Hepatocyte (in vitro differentiated cells): ENCODE measurements around the gene PAFAH2. TPM values are rescaled to one million over a fixed set of nuclear protein-coding genes. Genes with fewer than 3 reads are reported as not detected.

Experiments used
- DNase-seq: peaks from one replicate; pipeline ENCODE4 v3.0.0-alpha.2; 2016; ENCODE audit warnings: low spot score
- H2AFZ ChIP-seq: fragments of 200-600 bp; sonication (generic); 2 replicates; pipeline ENCODE4 v1.6.0; 2016; ENCODE audit warnings: antibody characterized with exemption, mild to moderate bottlenecking
- H3K27ac ChIP-seq: fragments of 200-600 bp; sonication (generic); 2 replicates; pipeline ENCODE4 v1.5.1; 2016; ENCODE audit warnings: mild to moderate bottlenecking
- H3K27me3 ChIP-seq: fragments of 200-600 bp; sonication (generic); 2 replicates; pipeline ENCODE4 v1.6.1; 2016
- H3K36me3 ChIP-seq: fragments of 200-600 bp; sonication (generic); replicated peaks from 2 replicates; pipeline ENCODE4 v1.5.1; 2016; ENCODE audit warnings: low read depth; ENCODE audit not compliant: insufficient read depth
- H3K4me1 ChIP-seq: fragments of 200-600 bp; sonication (generic); 2 replicates; pipeline ENCODE4 v1.5.1; 2016; ENCODE audit warnings: mild to moderate bottlenecking, moderate library complexity; ENCODE audit not compliant: insufficient read depth
- H3K4me2 ChIP-seq: fragments of 200-600 bp; sonication (generic); 2 replicates; pipeline ENCODE4 v1.6.0; 2016
- H3K4me3 ChIP-seq: fragments of 200-600 bp; sonication (generic); 2 replicates; pipeline ENCODE4 v1.5.1; 2016; ENCODE audit warnings: mild to moderate bottlenecking
- H3K79me2 ChIP-seq: fragments of 200-600 bp; sonication (generic); 2 replicates; pipeline ENCODE4 v1.6.0; 2017; ENCODE audit warnings: mild to moderate bottlenecking
- H3K9me2 ChIP-seq: fragments of 200-600 bp; sonication (generic); replicated peaks from 2 replicates; pipeline ENCODE4 v1.6.0; 2017; ENCODE audit warnings: mild to moderate bottlenecking; ENCODE audit not compliant: insufficient read depth
- H3K9me3 ChIP-seq: fragments of 200-600 bp; sonication (generic); 2 replicates; pipeline ENCODE4 v1.5.1; 2016; ENCODE audit warnings: low read depth, mild to moderate bottlenecking
- H4K20me1 ChIP-seq: fragments of 200-600 bp; sonication (generic); 2 replicates; pipeline ENCODE4 v1.6.0; 2016; ENCODE audit warnings: mild to moderate bottlenecking; ENCODE audit not compliant: insufficient read depth, poor library complexity, severe bottlenecking
- CTCF ChIP-seq: fragments of 200-600 bp; sonication (generic); IDR thresholded peaks from 2 replicates; pipeline ENCODE4 v1.5.1; 2016; ENCODE audit warnings: antibody characterized with exemption, mild to moderate bottlenecking; ENCODE audit not compliant: poor library complexity
- EZH2 ChIP-seq: fragments of 200-600 bp; sonication (generic); IDR thresholded peaks from 2 replicates; pipeline ENCODE4 v1.6.1; 2016; ENCODE audit warnings: antibody characterized with exemption, mild to moderate bottlenecking, borderline replicate concordance
- EZH2phosphoT487 ChIP-seq: fragments of 200-600 bp; sonication (generic); IDR thresholded peaks from one replicate; pipeline ENCODE4 v1.6.1; 2018; ENCODE audit warnings: antibody characterized with exemption, mild to moderate bottlenecking, low read depth, moderate library complexity; ENCODE audit not compliant: unreplicated experiment, severe bottlenecking
- WGBS: methylation state at CpG from one replicate; pipeline ENCODE4 v1.1.6; 2016; ENCODE audit warnings: low lambda C conversion rate; ENCODE audit errors: missing lambda C conversion rate; 5-methylcytosine and 5-hydroxymethylcytosine counted together
- polyA plus RNA-seq: library from polyadenylated mRNA; unstranded; fragments of >200 nt; fragmentation: Nextera tagmentation; extraction: Ambion mirVana; gene quantifications from 2 replicates; pipeline ENCODE4 v1.2.1, GENCODE V29; 2016
- total RNA-seq: library from RNA; depleted of rRNA; stranded (reverse); fragments of >200 nt; gene quantifications from 2 replicates; pipeline ENCODE4 v1.2.3, GENCODE V29; 2014

The PAFAH2 gene
- total and polyA plus RNA-seq, 2 experiments from 2014 or later, result 22.7 to 24.6 TPM

- Histone ChIP-seq H3K9me2 (no peaks in the 10 kb centered on the region), H3K4me2 (no peak overlapping the region), H3K27me3 (no peaks in the 10 kb centered on the region), H3K79me2 (no peaks in the 10 kb centered on the region), H3K4me1 (no peaks in the 10 kb centered on the region), H4K20me1 (no peaks in the 10 kb centered on the region), H3K27ac (no peak overlapping the region), H3K9me3 (no peaks in the 10 kb centered on the region), H3K4me3 (no peak overlapping the region), H2AFZ (no peak overlapping the region), H3K36me3 (no peaks in the 10 kb centered on the region)
- TF ChIP-seq EZH2, result no peak
- peak; percentile 58 for TF ChIP-seq EZH2phosphoT487
- TF ChIP-seq CTCF, result no peak
- 75% methylated on average over 2 of the region's 2 CpGs for WGBS
- DNase-seq, result peak; percentile 51
Measured at GRCh38 chr1:26015358-26015757, 17.5 kb upstream of the PAFAH2 start.

GRCh38 chr1:26014179-26014578 is 16.3 kb upstream of the PAFAH2 start:
- no peak overlapping the region for H2AFZ ChIP-seq
- no peak for TF ChIP-seq CTCF
- no peak for TF ChIP-seq EZH2
- no peak for TF ChIP-seq EZH2phosphoT487
- H3K9me2 ChIP-seq, result no peaks in the 10 kb centered on the region
- no peaks in the 10 kb centered on the region for H3K9me3 ChIP-seq
- H4K20me1 ChIP-seq, result no peaks in the 10 kb centered on the region
- H3K4me2 ChIP-seq, result no peak overlapping the region
- H3K27ac ChIP-seq, result no peak overlapping the region
- no peaks in the 10 kb centered on the region for H3K27me3 ChIP-seq
- no peaks in the 10 kb centered on the region for H3K4me1 ChIP-seq
- no peaks in the 10 kb centered on the region for H3K36me3 ChIP-seq
- H3K4me3 ChIP-seq, result no peak overlapping the region
- no peaks in the 10 kb centered on the region for H3K79me2 ChIP-seq
- no peak for DNase-seq
- WGBS, result 87% methylated on average over 2 of the region's 2 CpGs

- Histone ChIP-seq H3K4me3 (no peak overlapping the region), H3K9me3 (no peaks in the 10 kb centered on the region), H3K9me2 (no peaks in the 10 kb centered on the region), H3K4me2 (no peak overlapping the region), H3K79me2 (no peaks in the 10 kb centered on the region), H2AFZ (no peak overlapping the region), H3K27ac (no peak overlapping the region), H3K36me3 (no peaks in the 10 kb centered on the region), H3K27me3 (no peaks in the 10 kb centered on the region), H3K4me1 (no peaks in the 10 kb centered on the region), H4K20me1 (no peaks in the 10 kb centered on the region)
- TF ChIP-seq EZH2 (no peak), EZH2phosphoT487 (no peak), CTCF (no peak)
- DNase-seq, result no peak
- WGBS, result 38% methylated on average over 3 of the region's 3 CpGs
Measured at GRCh38 chr1:26012864-26013263, 15.0 kb upstream of the PAFAH2 start.

GRCh38 chr1:26010825-26011224 is 13.0 kb upstream of the PAFAH2 start:
- Histone ChIP-seq H3K27ac (no peak overlapping the region), H3K9me3 (no peaks in the 10 kb centered on the region), H3K36me3 (no peaks in the 10 kb centered on the region), H3K9me2 (no peaks in the 10 kb centered on the region), H3K4me2 (no peak overlapping the region), H2AFZ (no peak overlapping the region), H3K79me2 (no peaks in the 10 kb centered on the region), H3K4me1 (no peaks in the 10 kb centered on the region), H3K4me3 (no peak overlapping the region), H3K27me3 (no peaks in the 10 kb centered on the region), H4K20me1 (no peaks in the 10 kb centered on the region)
- TF ChIP-seq EZH2phosphoT487, result no peak
- DNase-seq, result no peak
- WGBS, result 68% methylated on average over 3 of the region's 3 CpGs
